ENCODE data around the gene WSB2. TPM values are rescaled to one million over a fixed set of nuclear protein-coding genes. Genes with fewer than 3 reads are reported as not detected.

WSB2 gene
- 104 and 183 TPM in 2 replicates for total RNA-seq

DNA sequence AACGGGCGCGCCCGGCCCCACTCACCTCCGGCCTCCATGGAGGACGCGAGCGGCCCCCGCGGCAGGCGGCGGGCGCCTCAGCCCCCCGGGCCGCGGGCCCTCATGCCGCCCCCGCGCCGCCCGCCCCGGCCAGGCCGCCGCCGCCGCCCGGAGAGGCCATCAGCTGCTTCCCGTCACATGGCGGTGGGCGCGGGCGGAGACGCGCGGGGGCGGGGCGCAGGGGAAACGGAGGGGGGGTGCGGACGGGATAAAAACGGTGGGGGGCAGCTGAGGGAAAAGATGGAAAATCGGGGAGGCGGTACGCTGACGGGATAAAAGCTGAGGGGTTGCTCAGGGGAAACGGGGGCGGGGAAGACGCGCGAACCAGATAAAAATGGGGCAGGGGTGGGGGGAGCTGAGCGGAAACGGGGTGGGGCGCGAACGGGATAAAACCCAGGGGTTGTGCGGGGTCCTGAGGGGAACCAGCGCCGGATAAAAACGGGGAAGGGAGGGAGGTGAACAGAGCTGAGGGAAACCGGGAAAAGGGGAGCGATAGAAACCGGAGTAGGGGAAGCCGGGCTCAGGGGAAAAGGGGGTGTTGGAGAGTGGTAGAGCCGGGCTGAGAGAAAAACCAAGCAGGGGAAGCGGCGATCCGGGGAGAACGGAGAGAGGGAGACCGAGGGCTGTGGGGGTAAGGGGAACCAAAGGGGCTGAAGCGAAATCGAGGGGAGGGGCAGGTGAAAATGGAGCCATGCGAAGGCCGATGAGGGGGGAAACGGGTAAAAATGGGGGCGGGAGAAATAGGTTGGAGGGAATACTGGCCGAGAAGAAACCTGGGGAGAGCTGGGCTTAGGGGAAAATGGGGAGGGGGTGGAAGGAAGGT, at the start of gene WSB2:
TSS of gene WSB2 (minus strand) at position 169 of the 862 bp plus-strand sequence. CDS start at position 38, 131 bp downstream.

DNA sequence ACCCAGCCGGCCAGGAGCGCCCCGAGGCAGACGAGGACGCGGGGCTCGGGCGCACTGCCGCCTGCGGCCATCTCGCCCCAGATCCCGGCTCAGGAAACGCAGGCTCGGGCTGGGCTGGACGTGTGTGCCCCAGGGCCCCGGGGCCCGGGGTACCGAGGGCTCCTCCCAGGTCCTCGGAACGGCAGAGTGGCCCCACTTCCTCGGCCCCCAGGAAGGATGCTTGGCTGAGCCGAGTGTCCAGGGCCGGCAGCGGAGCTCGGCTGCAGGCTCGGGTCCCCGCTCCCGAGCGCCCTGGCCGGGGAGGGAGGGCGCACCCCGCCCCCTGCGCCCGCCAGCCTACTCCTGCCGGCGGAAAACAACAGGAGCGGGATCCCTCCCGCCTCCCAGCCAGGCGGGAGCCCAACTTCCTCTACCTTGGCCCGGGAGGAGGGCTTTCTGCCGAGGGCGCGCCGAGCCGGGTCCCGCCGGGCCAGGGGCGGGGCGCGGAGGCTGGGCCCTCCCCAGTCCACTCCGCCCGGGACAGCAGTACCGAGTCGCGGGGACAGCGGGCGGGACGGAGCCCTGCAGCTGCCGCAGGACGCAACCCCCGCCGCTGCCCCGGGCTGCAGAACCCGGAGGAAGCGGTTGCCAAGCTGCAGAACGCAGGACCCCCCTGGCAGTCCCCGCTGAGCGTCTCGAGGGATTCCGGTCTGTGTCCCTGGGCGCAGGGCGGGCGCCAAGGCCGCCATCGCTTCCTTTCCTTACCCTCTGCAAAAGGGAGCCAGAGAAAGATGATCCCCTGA, 42.8 kb upstream of the WSB2 start, which contains the start of gene VSIG10:
TSS of gene VSIG10 (minus strand) at position 411 of the 782 bp plus-strand sequence. CDS start at position 71, 340 bp downstream.

DNA sequence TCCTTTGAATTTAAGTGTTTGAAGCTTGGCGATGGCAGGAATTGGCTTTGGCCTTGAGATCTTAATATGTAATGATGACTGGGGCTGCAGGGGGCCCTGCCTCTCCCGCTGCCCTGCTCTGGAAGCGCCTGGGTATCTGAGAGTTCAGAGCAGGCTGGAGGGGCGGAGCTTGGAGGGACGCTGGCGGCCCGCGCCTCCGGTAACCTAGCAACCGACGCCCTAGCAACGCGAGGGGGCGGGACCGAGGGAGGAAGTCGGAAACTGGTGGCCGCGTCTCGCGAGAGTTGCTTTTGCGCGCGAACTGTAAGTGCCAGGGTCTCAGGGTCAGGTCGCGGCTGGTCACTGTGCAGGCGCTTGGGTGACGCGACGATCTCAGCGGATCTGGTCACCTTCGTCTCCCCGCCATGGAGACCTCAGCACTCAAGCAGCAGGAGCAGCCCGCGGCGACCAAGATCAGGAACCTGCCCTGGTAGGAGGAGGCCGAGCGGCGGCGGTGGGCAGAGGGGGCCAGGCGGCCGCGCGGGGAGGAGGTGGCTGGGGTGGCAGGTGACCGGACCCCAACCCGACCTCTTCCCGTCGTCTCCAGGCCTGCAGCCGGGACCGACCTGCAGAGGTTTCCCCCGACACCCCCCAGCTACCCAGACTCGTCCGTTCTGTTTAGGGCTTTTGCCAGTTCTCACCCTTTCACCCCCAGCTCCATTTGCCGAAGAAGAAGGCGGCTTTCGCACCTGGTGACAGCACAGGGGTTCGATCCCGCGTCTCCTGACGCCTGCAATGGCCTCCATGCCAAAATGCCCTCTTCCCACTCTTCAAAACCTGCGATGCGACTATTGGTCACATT, 44.3 kb downstream of the WSB2 start, which contains the start of gene RFC5:
TSS of gene RFC5 (plus strand) at position 280 of the 841 bp plus-strand sequence. CDS start at position 405, 125 bp downstream.

Small RNAs within 50 kb of the gene (small RNA-seq; reads per million reads assigned to genes)
- not detected for gene AC131159.1 (ENCODE audit: low replicate concordance)

Other genes with a start within 250 kb of the WSB2 start
- gene KSR2, start 92.2 kb downstream of the WSB2 start, total RNA-seq: not detected in 2 replicates
- gene RFC5, start 44.5 kb downstream of the WSB2 start, total RNA-seq: 3.7 and 32.2 TPM in 2 replicates
- 15.1 and 23.6 TPM in 2 replicates for gene VSIG10, start 42.8 kb upstream of the WSB2 start, total RNA-seq
- gene PEBP1, start 74.9 kb upstream of the WSB2 start, total RNA-seq: 99.1 and 123 TPM in 2 replicates